ENCODE measurements around the gene XIRP2. TPM values are rescaled to one million over a fixed set of nuclear protein-coding genes. Genes with fewer than 3 reads are reported as not detected.
A peak's percentile ranks its signal among the peaks of the same experiment; 100 is the strongest.

XIRP2 gene
- total and polyA plus RNA-seq, 2 of the 8 experiments (the other 6 are each of a cell fraction or from before 2014, with no cell fraction given), result 0.11 TPM; not detected in 1

GRCh38 chr2:167127135-167127534 is 238.9 kb downstream of the XIRP2 start:
- H3K9me3 ChIP-seq (ENCODE audit: insufficient read depth in 2 of 2, low read depth in 1 of 2, low read length in 1 of 2), result no peaks in the 10 kb centered on the region
- H3K4ac ChIP-seq (replicated peaks; ENCODE audit: insufficient read length, low read depth, low read length), result no peak overlapping the region
- H3K79me2 ChIP-seq (ENCODE audit: control insufficient read depth in 1 of 2, insufficient read depth in 2 of 2, low read length in 2 of 2), result no peaks in the 10 kb centered on the region
- no peak overlapping the region for H2BK5ac ChIP-seq (ENCODE audit: low read depth, low read length)
- no peaks in the 10 kb centered on the region for H3K23me2 ChIP-seq (ENCODE audit: low read depth, low read length)
- ChIA-PET CTCF (ENCODE audit: partially characterized antibody) (interaction anchor here (0.6 to 1.2 kb wide), 2 partner anchors 187 to 833 kb away, joined by 3 read pairs; no protein-coding TSS in a partner anchor), POLR2A (ENCODE audit: partially characterized antibody) (no interaction called here)
- no peak overlapping the region for H2BK12ac ChIP-seq (ENCODE audit: low read depth, low read length)
- no peak overlapping the region for H4K5ac ChIP-seq (ENCODE audit: insufficient read length, low read depth, low read length)
- DNase-seq (ENCODE audit: low read depth in 1 of 2, low spot score in 2 of 2), result no peak
- no peak overlapping the region for H3K9ac ChIP-seq (replicated peaks in 1 of 4; ENCODE audit: extremely low read depth in 1 of 4, low read depth in 3 of 4, low read length in 3 of 4)
- H3K79me1 ChIP-seq (ENCODE audit: low read depth, low read length), result no peaks in the 10 kb centered on the region
- no peak overlapping the region for H4K91ac ChIP-seq (replicated peaks; ENCODE audit: insufficient read length, low read length)
- no peak for TF ChIP-seq MAFK (IDR thresholded peaks at IDR 0.05; ENCODE audit: low read depth, low read length)
- TF ChIP-seq, protein P1, sequence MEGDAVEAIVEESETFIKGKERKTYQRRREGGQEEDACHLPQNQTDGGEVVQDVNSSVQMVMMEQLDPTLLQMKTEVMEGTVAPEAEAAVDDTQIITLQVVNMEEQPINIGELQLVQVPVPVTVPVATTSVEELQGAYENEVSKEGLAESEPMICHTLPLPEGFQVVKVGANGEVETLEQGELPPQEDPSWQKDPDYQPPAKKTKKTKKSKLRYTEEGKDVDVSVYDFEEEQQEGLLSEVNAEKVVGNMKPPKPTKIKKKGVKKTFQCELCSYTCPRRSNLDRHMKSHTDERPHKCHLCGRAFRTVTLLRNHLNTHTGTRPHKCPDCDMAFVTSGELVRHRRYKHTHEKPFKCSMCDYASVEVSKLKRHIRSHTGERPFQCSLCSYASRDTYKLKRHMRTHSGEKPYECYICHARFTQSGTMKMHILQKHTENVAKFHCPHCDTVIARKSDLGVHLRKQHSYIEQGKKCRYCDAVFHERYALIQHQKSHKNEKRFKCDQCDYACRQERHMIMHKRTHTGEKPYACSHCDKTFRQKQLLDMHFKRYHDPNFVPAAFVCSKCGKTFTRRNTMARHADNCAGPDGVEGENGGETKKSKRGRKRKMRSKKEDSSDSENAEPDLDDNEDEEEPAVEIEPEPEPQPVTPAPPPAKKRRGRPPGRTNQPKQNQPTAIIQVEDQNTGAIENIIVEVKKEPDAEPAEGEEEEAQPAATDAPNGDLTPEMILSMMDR (IDR thresholded peaks at IDR 0.05; ENCODE audit: control extremely low read depth in 1 of 3, insufficient read depth in 1 of 3, low read depth in 1 of 3, low read length in 3 of 3), result peak in 1 of 3 experiments; percentile 11; a peak in 1 of 4 replicates
- peak; percentile 16 to 29; a peak in 2 of 4 replicates for TF ChIP-seq RAD21 (IDR thresholded peaks at IDR 0.05 in 1 of 2, conservative IDR thresholded peaks at IDR 0.05 in 1 of 2; ENCODE audit: low read depth in 2 of 2, low read length in 2 of 2)
- H4K8ac ChIP-seq (ENCODE audit: extremely low read depth, insufficient read depth, low read length), result no peak overlapping the region
- H3K4me1 ChIP-seq (replicated peaks in 1 of 4; ENCODE audit: control insufficient read depth in 3 of 4, insufficient read depth in 4 of 4, low read length in 3 of 4), result no peaks in the 10 kb centered on the region
- H4K20me1 ChIP-seq (replicated peaks in 1 of 2; ENCODE audit: control insufficient read depth in 1 of 2, insufficient read depth in 2 of 2, low read length in 2 of 2), result no peaks in the 10 kb centered on the region
- H2AK5ac ChIP-seq (ENCODE audit: low read depth, low read length), result no peak overlapping the region
- no peak overlapping the region for H2BK15ac ChIP-seq (ENCODE audit: low read length)
- H2AFZ ChIP-seq (ENCODE audit: low read length), result no peak overlapping the region
- H3K27me3 ChIP-seq (replicated peaks in 1 of 4; ENCODE audit: control insufficient read depth in 3 of 4, extremely low read depth in 1 of 4, insufficient read depth in 3 of 4, low read length in 3 of 4), result no peaks in the 10 kb centered on the region
- no peak overlapping the region for H3K4me3 ChIP-seq (ENCODE audit: extremely low read depth in 1 of 4, insufficient read depth in 2 of 4, low read depth in 3 of 4, low read length in 4 of 4)
- H3K23ac ChIP-seq (ENCODE audit: insufficient read length), result no peak overlapping the region
- 50% methylated on average over 1 of the region's 1 CpG; no CpG with 5 or more reads in 1 of the 2 experiments for WGBS, 2 experiments (ENCODE audit: extremely low coverage in 1 of 2, insufficient coverage in 1 of 2, insufficient read length in 1 of 2, insufficient replicate concordance in 2 of 2, low coverage in 1 of 2, low lambda C conversion rate in 2 of 2, missing lambda C conversion rate in 1 of 2)
- H3K14ac ChIP-seq (ENCODE audit: insufficient read length), result no peak overlapping the region
- H3K56ac ChIP-seq (replicated peaks; ENCODE audit: insufficient read length, low read depth, low read length), result no peak overlapping the region
- H3K27ac ChIP-seq (ENCODE audit: low read depth, low read length), result no peak overlapping the region
- no peaks in the 10 kb centered on the region for H3K36me3 ChIP-seq (ENCODE audit: control insufficient read depth in 2 of 4, insufficient read depth in 4 of 4, low read length in 3 of 4)
- no peak overlapping the region for H2BK120ac ChIP-seq (replicated peaks; ENCODE audit: low read depth, low read length)
- FAIRE-seq, result peak; percentile 19
- no peak overlapping the region for H3K18ac ChIP-seq (ENCODE audit: extremely low read depth, low read length)
- no peak overlapping the region for H3K4me2 ChIP-seq (ENCODE audit: insufficient read depth in 1 of 2, low read depth in 2 of 2, low read length in 2 of 2)
- no peak overlapping the region for H2BK20ac ChIP-seq (ENCODE audit: low read length)

All from H1 (cell line).